Stimulated activated CD4-positive, alpha-beta T cell treated with anti-CD3 and anti-CD28 coated beads, Interleukin-4, amount 100 ng/mL, for 4 hours (primary cell): ENCODE measurements around the gene KCNH6.

Experiments used
- DNase-seq, 2 experiments: peaks; one replicate each; pipeline ENCODE4 v3.0.0-alpha.2; 2020

KCNH6 gene

GRCh38 chr17:63523253-63523855 lies at the start of gene KCNH6:
KCNH6 (plus strand) TSS chr17:63523358; CDS start chr17:63523414, 56 bp downstream.
- DNase-seq = no peak

GRCh38 chr17:63474174-63474573 lies 49.0 kb upstream of the KCNH6 start:
- no peak for DNase-seq

GRCh38 chr17:63474586-63475460 lies 48.3 kb upstream of the KCNH6 start:
- no peak for DNase-seq

DNA sequence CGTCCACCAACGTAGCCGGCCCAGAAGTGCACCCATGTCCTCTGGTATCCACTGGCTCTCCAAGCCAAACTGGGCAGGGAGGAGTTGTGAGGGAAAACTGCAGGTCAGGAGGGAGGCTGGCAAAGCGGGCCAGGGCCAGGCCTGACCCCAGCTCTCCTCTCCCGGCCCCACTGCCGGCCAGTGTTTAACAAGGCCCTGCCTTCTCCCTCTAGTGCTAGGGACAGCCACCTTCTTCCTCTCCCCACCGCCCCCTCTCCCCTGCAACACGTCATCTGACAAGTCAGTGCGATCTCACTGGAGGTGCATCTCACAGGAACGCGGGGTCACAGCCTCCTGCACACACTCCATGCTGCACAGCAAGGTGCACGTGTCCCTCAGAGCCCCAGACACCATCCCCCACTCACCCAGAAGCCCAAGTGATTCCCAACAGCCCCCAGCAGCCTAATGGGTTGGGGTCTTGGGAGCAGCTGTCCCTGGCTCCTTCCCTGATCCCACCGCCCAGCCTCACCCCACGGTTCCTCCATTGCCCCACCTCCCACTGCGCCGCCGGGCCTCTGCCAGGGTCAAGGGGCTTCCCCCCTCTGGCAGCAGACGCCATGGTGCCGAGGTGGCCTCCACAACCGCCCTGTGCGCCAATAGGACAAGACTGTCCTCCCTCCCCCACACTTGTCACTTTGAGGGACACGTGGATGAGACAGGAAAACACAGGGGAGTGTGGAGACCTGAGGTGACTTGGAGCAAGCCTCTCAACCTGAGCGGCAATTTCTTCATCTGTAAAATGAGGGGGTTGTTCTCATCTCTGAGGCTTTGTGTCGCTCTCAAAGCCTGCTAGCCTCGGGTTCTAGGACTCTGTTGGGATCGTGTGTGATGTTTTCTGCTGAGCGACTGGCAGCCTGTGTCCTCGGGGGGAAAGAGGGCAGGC lies 47.4 kb upstream of the KCNH6 start:
- DNase-seq = no peak

DNA sequence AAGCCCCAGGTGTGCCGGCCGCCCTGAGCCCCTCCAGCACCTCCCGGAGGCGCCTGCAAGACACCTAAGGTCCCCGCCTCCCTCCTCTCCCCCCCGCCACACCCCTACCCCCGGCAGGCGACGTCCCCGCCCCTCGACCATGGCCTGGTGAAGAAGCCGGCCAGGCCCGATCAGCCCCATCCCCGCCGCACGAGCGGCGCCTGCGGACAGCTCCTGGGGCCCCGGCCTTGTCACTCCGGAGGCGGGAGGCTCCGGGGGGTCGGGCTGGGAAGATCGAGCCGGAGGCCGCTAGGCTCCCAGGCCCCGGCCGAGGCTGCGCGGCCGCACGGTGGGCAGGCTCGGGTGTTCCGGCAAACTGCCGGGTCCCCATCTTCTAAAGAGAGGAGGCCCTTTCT lies 46.7 kb upstream of the KCNH6 start:
- peak in 1 of 2 experiments; percentile 5 for DNase-seq

DNA sequence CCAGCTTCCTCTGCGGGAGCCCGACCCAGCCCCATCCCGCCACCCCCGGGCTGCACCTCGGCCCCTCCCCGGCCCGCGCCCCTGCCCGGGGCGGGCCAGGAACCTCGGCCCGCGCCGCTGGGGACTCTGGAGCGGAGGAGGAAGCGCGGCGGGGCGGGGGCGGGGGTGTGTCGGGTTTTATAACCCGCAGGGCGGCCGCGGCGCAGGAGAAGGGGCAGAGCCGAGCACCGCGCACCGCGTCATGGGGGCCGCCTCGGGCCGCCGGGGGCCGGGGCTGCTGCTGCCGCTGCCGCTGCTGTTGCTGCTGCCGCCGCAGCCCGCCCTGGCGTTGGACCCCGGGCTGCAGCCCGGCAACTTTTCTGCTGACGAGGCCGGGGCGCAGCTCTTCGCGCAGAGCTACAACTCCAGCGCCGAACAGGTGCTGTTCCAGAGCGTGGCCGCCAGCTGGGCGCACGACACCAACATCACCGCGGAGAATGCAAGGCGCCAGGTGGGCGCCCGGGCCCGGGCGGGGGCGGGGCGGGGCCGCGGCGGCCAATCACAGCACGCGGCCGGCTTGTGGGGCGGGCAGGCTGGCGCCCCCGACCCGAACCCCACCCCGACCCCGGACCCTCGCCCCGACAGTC lies 46.2 kb upstream of the KCNH6 start, which contains the start of gene ACE:
Gene ACE (plus strand): TSS at position 208 of the 626 bp plus-strand sequence. CDS start 34 bp downstream, at position 242.
- DNase-seq = peak; percentile 19 to 31

DNA sequence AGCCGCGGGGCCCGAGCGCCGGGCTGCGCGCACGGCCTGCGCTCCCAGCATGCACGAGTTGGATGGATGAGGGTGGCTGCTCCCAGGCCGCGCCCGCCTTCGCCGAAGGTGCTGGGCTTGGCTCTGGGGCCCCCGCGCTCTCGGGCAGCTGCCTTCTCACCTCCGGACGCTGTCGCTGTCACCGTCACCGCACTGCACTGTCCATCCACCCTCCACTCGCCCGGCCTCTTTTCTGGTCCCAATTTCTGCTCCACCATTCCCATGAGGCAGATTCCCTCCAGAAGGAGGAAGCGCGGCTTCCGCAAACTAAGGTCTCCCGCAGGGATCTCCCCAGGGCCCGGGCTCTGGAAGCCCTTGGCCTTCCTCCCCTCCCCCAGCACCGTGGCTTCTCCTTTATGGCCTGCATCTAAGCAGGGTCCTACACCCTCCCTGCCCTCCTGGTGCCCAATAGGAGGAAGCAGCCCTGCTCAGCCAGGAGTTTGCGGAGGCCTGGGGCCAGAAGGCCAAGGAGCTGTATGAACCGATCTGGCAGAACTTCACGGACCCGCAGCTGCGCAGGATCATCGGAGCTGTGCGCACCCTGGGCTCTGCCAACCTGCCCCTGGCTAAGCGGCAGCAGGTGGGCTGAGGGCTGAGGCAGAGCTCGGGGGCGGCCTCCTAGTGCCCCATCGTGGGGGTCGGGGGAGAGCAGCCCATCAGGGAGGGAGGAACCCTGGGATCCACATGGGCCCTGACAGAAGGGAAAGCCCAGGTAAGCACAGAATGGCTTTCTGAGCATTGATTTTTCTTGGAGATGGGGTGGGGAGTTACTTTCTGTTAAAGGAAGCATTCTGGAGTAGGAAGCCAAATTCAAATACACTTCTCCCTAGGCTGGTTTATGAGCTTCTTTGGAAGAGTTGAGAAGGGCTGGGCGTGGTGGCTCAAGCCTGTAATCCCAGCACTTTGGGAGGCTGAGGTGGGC lies 45.4 kb upstream of the KCNH6 start:
- DNase-seq = no peak

DNA sequence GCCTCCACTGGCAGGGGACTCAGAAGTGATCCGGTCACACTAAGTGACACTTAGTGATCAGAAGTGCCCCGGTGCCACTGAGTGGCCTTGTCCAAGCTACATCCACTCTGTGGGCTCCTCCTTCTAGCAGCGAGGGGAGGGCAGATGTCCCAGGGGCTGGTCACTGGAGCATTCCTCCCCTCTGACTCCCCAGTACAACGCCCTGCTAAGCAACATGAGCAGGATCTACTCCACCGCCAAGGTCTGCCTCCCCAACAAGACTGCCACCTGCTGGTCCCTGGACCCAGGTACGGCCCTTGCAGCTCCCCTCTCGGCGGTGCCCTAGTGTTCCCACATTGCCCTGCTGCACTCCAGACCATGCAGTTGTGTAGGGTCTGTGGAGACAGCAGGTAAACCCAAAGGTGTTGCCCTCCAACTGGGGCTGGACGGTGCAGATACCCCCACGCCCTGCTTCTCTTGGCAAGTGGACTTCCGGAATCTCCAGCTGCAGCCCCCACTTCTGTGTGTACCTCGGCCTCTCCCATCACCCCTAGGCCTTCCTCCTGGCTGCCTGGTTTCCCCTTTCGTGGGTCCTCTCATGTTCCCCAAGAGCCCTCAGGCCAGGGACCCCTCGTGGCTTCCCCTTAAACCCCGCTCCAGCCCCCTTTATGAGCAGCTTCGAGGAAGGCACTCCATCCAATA lies 44.2 kb upstream of the KCNH6 start:
- peak; percentile 67 to 74 for DNase-seq

DNA sequence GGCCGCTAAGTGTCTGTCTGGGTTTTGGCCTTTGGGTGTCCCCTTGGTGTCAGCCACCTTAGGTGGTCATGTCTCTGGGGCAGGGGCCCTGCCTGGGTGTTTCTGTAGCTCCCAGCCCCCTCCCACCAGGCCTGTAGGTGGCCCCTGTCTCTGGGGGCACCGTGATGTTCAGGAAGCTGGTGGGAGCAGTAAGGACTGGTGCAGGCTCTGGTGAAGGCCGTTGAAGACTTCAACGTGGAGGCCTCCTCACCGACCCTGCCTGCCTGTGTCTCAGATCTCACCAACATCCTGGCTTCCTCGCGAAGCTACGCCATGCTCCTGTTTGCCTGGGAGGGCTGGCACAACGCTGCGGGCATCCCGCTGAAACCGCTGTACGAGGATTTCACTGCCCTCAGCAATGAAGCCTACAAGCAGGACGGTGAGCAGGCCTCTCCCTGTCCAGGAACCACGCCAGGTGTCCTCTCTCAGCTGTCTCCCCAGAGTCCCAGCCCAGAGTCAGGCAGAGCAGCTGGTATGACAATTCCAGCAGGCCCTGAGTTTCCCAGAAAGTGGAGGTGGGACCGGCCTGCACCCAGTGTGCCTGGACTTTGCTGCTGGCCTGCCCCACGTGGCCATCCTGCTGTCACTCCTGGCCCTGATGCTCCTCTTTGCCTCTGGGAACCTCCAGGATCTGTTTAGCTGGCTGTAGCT lies 43.5 kb upstream of the KCNH6 start:
- no peak for DNase-seq

- DNase-seq = no peak
These were observed 42.9 kb upstream of the KCNH6 start for GRCh38 chr17:63480192-63480784.

DNA sequence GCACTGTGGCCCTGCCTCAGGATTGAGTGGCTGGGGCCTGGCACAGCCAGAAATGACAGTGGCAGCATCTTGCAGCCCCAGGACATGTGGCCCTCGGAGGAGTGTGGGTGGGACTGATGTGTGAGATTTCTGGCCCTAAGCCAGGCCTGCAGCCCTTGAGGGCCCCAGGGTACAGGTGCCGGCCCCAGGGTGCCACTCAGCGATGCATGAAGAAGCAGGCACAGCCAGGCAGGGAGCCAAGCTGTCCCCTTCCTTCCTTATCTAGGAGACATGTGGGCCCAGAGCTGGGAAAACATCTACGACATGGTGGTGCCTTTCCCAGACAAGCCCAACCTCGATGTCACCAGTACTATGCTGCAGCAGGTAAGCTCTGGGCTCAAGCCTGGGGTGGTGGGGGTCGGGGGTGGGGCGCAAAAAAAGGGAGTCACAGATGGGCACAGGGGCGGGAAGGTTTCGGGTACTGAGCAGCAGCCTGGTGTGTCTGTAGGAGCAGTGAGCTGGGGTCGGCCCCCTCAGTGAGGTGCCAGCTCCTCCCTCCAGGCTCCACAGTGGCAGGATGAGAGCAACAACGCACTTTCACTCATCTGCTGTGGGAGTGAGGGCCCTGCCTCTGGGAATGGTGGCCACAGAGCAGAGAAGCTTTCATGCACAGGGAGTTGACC lies 42.2 kb upstream of the KCNH6 start:
- no peak for DNase-seq

DNA sequence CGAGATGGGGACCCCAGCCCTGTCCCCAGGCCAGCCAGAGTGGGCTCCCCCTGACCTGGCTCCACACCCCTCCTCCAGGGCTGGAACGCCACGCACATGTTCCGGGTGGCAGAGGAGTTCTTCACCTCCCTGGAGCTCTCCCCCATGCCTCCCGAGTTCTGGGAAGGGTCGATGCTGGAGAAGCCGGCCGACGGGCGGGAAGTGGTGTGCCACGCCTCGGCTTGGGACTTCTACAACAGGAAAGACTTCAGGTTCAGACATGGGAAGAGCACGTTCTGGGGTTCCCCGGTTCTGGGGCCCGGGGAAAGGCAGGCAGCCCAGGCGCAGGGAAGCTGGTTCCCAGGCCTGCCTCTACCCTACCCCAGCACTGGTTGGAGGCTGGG lies 41.7 kb upstream of the KCNH6 start:
- no peak for DNase-seq

DNA sequence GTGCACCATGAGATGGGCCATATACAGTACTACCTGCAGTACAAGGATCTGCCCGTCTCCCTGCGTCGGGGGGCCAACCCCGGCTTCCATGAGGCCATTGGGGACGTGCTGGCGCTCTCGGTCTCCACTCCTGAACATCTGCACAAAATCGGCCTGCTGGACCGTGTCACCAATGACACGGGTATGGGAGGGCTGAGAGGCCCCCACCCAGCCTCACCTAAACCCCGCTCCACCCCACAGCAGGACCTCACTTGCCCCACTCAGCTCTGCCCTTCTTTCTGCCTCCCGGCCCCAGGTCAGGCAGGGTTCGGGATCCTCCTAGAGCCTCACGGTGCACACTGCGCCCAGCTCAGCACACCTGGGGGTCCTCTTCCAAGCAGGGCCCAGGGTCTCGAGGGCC lies 40.6 kb upstream of the KCNH6 start:
- DNase-seq = no peak

- no peak for DNase-seq
These were observed 40.1 kb upstream of the KCNH6 start for GRCh38 chr17:63483038-63483437.

GRCh38 chr17:63483655-63484575 lies 39.2 kb upstream of the KCNH6 start:
- DNase-seq = no peak

DNA sequence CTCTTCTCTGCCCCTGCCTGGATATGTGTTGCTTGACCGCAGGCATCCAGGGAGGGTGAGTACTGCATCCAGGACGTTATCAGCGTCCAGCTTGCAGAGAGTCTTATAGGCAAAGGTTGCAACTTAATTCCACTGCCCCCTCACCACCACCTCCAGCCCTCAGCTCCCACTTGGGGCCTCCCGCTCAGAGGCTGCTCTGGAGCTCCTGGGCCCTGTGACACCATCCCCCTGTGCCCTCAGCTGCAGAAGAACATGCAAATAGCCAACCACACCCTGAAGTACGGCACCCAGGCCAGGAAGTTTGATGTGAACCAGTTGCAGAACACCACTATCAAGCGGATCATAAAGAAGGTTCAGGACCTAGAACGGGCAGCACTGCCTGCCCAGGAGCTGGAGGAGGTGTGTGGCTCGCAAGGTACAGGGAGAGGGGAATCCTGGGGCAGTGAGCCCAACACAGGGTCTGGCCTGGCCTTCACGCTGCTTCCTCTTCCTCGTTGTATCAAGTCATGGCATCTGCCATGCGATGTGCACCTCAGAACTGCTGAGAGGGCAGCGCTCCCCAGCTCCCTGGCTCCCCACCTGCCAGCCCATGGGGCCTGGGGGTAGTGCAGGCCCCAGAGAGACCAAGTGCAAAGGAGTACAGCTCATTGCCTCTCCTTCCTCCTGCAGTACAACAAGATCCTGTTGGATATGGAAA lies 36.7 kb upstream of the KCNH6 start:
- no peak for DNase-seq

- no peak for DNase-seq
These were observed 36.2 kb upstream of the KCNH6 start for GRCh38 chr17:63487014-63487339.

DNA sequence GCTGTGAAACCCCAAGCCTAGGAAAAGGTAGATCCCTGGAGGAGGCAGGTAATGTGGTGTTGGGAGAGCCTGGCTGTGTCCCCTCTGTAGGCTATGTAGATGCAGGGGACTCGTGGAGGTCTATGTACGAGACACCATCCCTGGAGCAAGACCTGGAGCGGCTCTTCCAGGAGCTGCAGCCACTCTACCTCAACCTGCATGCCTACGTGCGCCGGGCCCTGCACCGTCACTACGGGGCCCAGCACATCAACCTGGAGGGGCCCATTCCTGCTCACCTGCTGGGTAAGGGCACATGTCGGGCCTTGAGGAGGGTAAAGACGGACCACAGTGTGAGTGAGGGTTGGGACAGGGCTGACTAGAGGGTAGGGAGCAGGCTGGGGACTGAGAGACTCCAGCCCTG lies 34.3 kb upstream of the KCNH6 start:
- no peak for DNase-seq
